ENCODE data around the gene VSIR.

GRCh38 chr10:71719042-71719441 lies 54.3 kb downstream of the VSIR start:
- TF ChIP-seq POLR2A (IDR thresholded peaks at IDR 0.05), result no peak
- TF ChIP-seq, protein P1, sequence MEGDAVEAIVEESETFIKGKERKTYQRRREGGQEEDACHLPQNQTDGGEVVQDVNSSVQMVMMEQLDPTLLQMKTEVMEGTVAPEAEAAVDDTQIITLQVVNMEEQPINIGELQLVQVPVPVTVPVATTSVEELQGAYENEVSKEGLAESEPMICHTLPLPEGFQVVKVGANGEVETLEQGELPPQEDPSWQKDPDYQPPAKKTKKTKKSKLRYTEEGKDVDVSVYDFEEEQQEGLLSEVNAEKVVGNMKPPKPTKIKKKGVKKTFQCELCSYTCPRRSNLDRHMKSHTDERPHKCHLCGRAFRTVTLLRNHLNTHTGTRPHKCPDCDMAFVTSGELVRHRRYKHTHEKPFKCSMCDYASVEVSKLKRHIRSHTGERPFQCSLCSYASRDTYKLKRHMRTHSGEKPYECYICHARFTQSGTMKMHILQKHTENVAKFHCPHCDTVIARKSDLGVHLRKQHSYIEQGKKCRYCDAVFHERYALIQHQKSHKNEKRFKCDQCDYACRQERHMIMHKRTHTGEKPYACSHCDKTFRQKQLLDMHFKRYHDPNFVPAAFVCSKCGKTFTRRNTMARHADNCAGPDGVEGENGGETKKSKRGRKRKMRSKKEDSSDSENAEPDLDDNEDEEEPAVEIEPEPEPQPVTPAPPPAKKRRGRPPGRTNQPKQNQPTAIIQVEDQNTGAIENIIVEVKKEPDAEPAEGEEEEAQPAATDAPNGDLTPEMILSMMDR (IDR thresholded peaks at IDR 0.05), result no peak

All from heart left ventricle (tissue), 13 donors.